Measurements from ENCODE around the gene CTDNEP1. TPM values are rescaled to one million over a fixed set of nuclear protein-coding genes. Genes with fewer than 3 reads are reported as not detected.

CTDNEP1 gene
- total RNA-seq, 1 donor from 2014 or later = 103 TPM

DNA sequence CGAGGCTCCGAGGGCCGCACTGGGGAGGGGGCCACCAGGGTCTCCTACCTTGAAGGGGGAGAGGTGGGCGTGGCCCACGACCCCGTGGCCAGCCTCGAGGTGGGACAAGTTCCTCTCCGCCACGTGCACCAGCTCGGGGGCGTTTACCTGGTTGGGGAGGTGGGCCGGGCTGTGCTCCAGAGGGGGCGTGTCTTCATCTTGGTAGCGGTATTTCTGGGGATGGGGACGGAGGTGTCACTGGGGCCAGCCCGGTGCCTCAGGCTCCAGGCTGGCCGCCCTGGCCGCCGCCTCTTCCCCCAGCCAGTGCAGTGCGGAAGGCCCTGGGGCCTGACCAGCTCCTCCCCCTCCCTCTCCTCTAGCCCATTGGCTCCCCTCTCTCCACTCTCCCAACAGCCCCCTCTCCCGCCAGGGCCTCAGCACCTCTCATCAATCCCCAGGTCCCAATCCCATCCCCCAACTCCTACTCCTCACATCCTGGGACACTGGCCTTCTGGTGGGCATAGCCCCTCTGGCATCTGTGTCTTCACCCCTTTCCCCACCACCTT is 43.4 kb downstream of the CTDNEP1 start:
- Histone ChIP-seq H3K27me3 (ENCODE audit: insufficient read depth, low read length) (no peaks in the 10 kb centered on the region), H2AFZ (ENCODE audit: low read depth, low read length) (no peak overlapping the region), H3K9ac (ENCODE audit: low read length) (no peak overlapping the region), H3K27ac (ENCODE audit: low read depth, low read length) (no peak overlapping the region), H4K20me1 (ENCODE audit: insufficient read depth, low read length) (peaks cover 76% of the 10 kb centered on the region), H3K36me3 (ENCODE audit: insufficient read depth, low read length) (peaks cover 3% of the 10 kb centered on the region), H3K4me2 (ENCODE audit: low read length) (no peak overlapping the region), H3K9me3 (ENCODE audit: insufficient read depth, low read depth, low read length) (no peaks in the 10 kb centered on the region), H3K4me3 (ENCODE audit: insufficient read depth, low read depth, low read length) (no peak overlapping the region), H3K4me1 (ENCODE audit: insufficient read depth, low read length) (peaks cover 28% of the 10 kb centered on the region), H3K79me2 (ENCODE audit: insufficient read depth, low read length) (peaks cover 60% of the 10 kb centered on the region)
- Mint-ChIP-seq H3K36me3 (ENCODE audit: low read depth, unreplicated experiment) (peaks cover 14% of the 10 kb centered on the region), H3K9me3 (ENCODE audit: unreplicated experiment) (no peaks in the 10 kb centered on the region), H3K27ac (ENCODE audit: unreplicated experiment) (no peak overlapping the region), H3K27me3 (ENCODE audit: low read depth, unreplicated experiment) (no peaks in the 10 kb centered on the region), H3K4me3 (ENCODE audit: unreplicated experiment) (no peak overlapping the region), H3K4me1 (ENCODE audit: low read depth, unreplicated experiment) (peaks cover 35% of the 10 kb centered on the region)
- FAIRE-seq (no peak), DNase-seq (ENCODE audit: low read depth) (no peak)
- TF ChIP-seq, protein P1, sequence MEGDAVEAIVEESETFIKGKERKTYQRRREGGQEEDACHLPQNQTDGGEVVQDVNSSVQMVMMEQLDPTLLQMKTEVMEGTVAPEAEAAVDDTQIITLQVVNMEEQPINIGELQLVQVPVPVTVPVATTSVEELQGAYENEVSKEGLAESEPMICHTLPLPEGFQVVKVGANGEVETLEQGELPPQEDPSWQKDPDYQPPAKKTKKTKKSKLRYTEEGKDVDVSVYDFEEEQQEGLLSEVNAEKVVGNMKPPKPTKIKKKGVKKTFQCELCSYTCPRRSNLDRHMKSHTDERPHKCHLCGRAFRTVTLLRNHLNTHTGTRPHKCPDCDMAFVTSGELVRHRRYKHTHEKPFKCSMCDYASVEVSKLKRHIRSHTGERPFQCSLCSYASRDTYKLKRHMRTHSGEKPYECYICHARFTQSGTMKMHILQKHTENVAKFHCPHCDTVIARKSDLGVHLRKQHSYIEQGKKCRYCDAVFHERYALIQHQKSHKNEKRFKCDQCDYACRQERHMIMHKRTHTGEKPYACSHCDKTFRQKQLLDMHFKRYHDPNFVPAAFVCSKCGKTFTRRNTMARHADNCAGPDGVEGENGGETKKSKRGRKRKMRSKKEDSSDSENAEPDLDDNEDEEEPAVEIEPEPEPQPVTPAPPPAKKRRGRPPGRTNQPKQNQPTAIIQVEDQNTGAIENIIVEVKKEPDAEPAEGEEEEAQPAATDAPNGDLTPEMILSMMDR (IDR thresholded peaks at IDR 0.05; ENCODE audit: insufficient read depth, low read depth, low read length) = no peak
- TF ChIP-seq EZH2 (IDR thresholded peaks at IDR 0.05; ENCODE audit: insufficient read depth, low read length) = no peak

DNA sequence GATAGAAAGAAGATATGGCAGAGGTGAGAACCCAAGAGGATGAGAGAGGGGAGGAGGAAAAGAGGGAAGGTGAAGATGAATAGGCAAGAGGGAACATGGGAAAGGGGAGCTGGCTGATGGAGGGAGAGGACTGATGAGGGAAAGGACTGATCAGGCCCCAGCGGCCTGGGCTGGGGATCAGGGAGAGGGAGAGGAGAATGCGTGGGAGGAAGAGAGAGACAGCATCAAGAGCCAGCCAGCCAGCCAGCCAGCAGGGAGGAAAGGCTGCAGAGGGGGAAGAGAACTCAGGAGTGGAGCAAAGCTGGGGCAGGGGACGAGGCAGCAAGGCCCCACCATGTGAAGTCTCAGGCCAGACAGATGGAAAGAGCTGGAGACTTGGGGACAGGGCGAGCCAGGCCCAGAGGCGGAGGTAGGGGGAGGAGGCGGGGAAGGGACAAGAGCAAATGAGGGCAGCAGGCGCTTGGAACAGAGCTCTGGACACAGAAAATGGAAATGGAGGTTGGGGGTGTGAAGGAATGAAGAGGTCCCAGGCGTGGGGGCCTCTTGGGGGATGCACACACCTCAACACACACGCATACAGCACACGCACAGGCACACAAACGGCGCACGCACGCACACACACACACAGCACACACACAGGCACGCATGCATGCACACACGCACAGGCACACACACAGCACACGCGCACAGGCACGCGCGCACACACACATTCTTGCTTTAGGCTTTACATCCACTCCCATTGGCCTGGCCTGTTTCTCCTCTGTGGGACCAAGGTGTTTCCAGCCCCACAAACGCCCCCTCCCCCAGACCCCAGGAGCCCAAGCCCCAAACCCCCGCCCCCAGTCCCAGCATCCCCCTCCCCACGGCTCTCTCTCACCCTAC is 44.2 kb downstream of the CTDNEP1 start:
- DNase-seq (ENCODE audit: low read depth) (no peak), FAIRE-seq (no peak)
- Mint-ChIP-seq H3K27me3 (ENCODE audit: low read depth, unreplicated experiment) (no peaks in the 10 kb centered on the region), H3K27ac (ENCODE audit: unreplicated experiment) (peak overlapping the region; percentile 81), H3K4me3 (ENCODE audit: unreplicated experiment) (peak overlapping the region; percentile 71), H3K4me1 (ENCODE audit: low read depth, unreplicated experiment) (peaks cover 35% of the 10 kb centered on the region), H3K9me3 (ENCODE audit: unreplicated experiment) (no peaks in the 10 kb centered on the region), H3K36me3 (ENCODE audit: low read depth, unreplicated experiment) (peaks cover 19% of the 10 kb centered on the region)
- H3K9me3 ChIP-seq (ENCODE audit: insufficient read depth, low read depth, low read length) = no peaks in the 10 kb centered on the region
- H3K79me2 ChIP-seq (ENCODE audit: insufficient read depth, low read length) = peaks cover 53% of the 10 kb centered on the region
- peaks cover 10% of the 10 kb centered on the region for H3K36me3 ChIP-seq (ENCODE audit: insufficient read depth, low read length)
- H3K4me1 ChIP-seq (ENCODE audit: insufficient read depth, low read length) = peaks cover 28% of the 10 kb centered on the region
- peak overlapping the region; percentile 27 for H3K9ac ChIP-seq (ENCODE audit: low read length)
- TF ChIP-seq EZH2 (IDR thresholded peaks at IDR 0.05; ENCODE audit: insufficient read depth, low read length) = no peak
- TF ChIP-seq, protein P1 (IDR thresholded peaks at IDR 0.05; ENCODE audit: insufficient read depth, low read depth, low read length) = no peak
- H4K20me1 ChIP-seq (ENCODE audit: insufficient read depth, low read length) = peaks cover 73% of the 10 kb centered on the region
- peak overlapping the region; percentile 30 for H3K4me2 ChIP-seq (ENCODE audit: low read length)
- no peaks in the 10 kb centered on the region for H3K27me3 ChIP-seq (ENCODE audit: insufficient read depth, low read length)
- H3K4me3 ChIP-seq (ENCODE audit: insufficient read depth, low read depth, low read length) = no peak overlapping the region
- no peak overlapping the region for H2AFZ ChIP-seq (ENCODE audit: low read depth, low read length)
- no peak overlapping the region for H3K27ac ChIP-seq (ENCODE audit: low read depth, low read length)

All from astrocyte (in vitro differentiated cells and primary cell).